DMS153 (cell line): ENCODE data around the gene CD14.
"Not testable (repeated sequence)": the region's sequence is repeated elsewhere in the genome, so short reads cannot be mapped to it uniquely, and the experiment has no call there.

ENCODE experiments used
- DNase-seq: peaks from one replicate; lab custom pipeline; 2025; lab: John Stamatoyannopoulos, UW

Gene CD14

GRCh38 chr5:140596321-140596741, 36.6 kb downstream of the CD14 start:
- no peak for DNase-seq

GRCh38 chr5:140595538-140596300, 37.3 kb downstream of the CD14 start:
- no peak for DNase-seq

GRCh38 chr5:140594169-140594568, 38.8 kb downstream of the CD14 start:
- no peak for DNase-seq

- DNase-seq = not testable (repeated sequence)
These were observed 39.9 kb downstream of the CD14 start for GRCh38 chr5:140593070-140593469.

GRCh38 chr5:140591747-140592372, 41.1 kb downstream of the CD14 start:
- no peak for DNase-seq

- no peak for DNase-seq
These were observed 42.1 kb downstream of the CD14 start for GRCh38 chr5:140590861-140591260.

GRCh38 chr5:140588311-140589070, 44.5 kb downstream of the CD14 start:
- DNase-seq = no peak

- DNase-seq = no peak
These were observed 45.5 kb downstream of the CD14 start for GRCh38 chr5:140587495-140587894.
